Testis (tissue), 3 donors: ENCODE results near the gene SIRT5. TPM values are rescaled to one million over a fixed set of nuclear protein-coding genes. Genes with fewer than 3 reads are reported as not detected.

Experiments
- DNase-seq: peaks from one replicate; pipeline ENCODE4 v3.0.0-alpha.2; 2019
- H3K27ac ChIP-seq, 2 donors: fragments of 200-600 bp; sonication (generic); one replicate each; pipeline ENCODE4 v1.5.1; 2019
- H3K27me3 ChIP-seq: fragments of 200-600 bp; sonication (generic); one replicate; pipeline ENCODE4 v1.5.1; 2019
- H3K36me3 ChIP-seq: fragments of 200-600 bp; sonication (generic); one replicate; pipeline ENCODE4 v1.5.1; 2017; ENCODE audit warnings: low read depth; ENCODE audit errors: missing control alignments
- H3K4me1 ChIP-seq: fragments of 200-600 bp; sonication (generic); one replicate; pipeline ENCODE4 v1.5.1; 2019
- H3K4me3 ChIP-seq, 2 donors: fragments of 200-600 bp; sonication (generic); one replicate each; pipeline ENCODE4 v1.5.1; 2017 to 2019
- H3K9me3 ChIP-seq: fragments of 200-600 bp; sonication (generic); one replicate; pipeline ENCODE4 v1.5.1; 2017
- CTCF ChIP-seq, 3 experiments: fragments of 450-650 bp in 2 of 3; fragments of 200-600 bp in 1 of 3; sonication (generic) in 1 of 3; IDR thresholded peaks; one replicate each; pipeline ENCODE4 v1.5.1; 2016 to 2019; ENCODE audit warnings: antibody characterized with exemption in 3 of 3, mild to moderate bottlenecking in 2 of 3, moderate library complexity in 1 of 3
- POLR2A ChIP-seq: fragments of 450-650 bp; IDR thresholded peaks from one replicate; pipeline ENCODE4 v1.6.1; 2017; ENCODE audit warnings: antibody characterized with exemption, mild to moderate bottlenecking, moderate library complexity
- WGBS, 2 donors: methylation state at CpG; one replicate each; pipeline ENCODE4 v1.1.5; 2018; 5-methylcytosine and 5-hydroxymethylcytosine counted together
- intact Hi-C: fragments of 100-400 bp; cut with DNase I; formaldehyde crosslinking; loops from one replicate; pipeline ENCODE4 v1.15.1; 2023; ENCODE audit warnings: low total_unique reads
- polyA plus RNA-seq: library from polyadenylated mRNA; stranded (reverse); fragments of 350-450 nt; fragmentation: Illumina TruSeq; extraction: RNeasy Lipid Tissue Mini Kit (QIAGEN cat#74804); gene quantifications from one replicate; pipeline ENCODE4 v1.2.3, GENCODE V29; 2014; ENCODE audit warnings: low read depth, low replicate concordance; ENCODE audit not compliant: insufficient read depth
- total RNA-seq, 2 donors: library from RNA; depleted of rRNA; stranded (reverse); fragments of >200 nt; gene quantifications; one replicate each; pipeline ENCODE4 v1.2.3, GENCODE V29; 2016

SIRT5 gene
- total and polyA plus RNA-seq, 3 donors from 2014 or later = 11.2 to 22.1 (median 15.7) TPM

- intact Hi-C loops = no loop called here
- no peaks in the 10 kb centered on the region for H3K36me3 ChIP-seq
- no peak for DNase-seq
- 68 to 73% methylated on average over 1 of the region's 1 CpG for WGBS, 2 donors
- TF ChIP-seq CTCF (IDR thresholded peaks at IDR 0.05) (no peak), POLR2A (no peak)
- no peak overlapping the region for H3K27ac ChIP-seq
- H3K4me1 ChIP-seq = no peaks in the 10 kb centered on the region
- no peaks in the 10 kb centered on the region for H3K27me3 ChIP-seq
- no peaks in the 10 kb centered on the region for H3K9me3 ChIP-seq
- no peak overlapping the region for H3K4me3 ChIP-seq
These were observed 81.3 kb downstream of the SIRT5 start for GRCh38 chr6:13655700-13656099.

- intact Hi-C loops = no loop called here
- DNase-seq = no peak
These were observed 85.9 kb downstream of the SIRT5 start for GRCh38 chr6:13660273-13660672.

GRCh38 chr6:13660893-13661292 lies 86.5 kb downstream of the SIRT5 start:
- no peaks in the 10 kb centered on the region for H3K27me3 ChIP-seq
- no peak overlapping the region for H3K27ac ChIP-seq
- TF ChIP-seq CTCF (IDR thresholded peaks at IDR 0.05) (no peak), POLR2A (no peak)
- H3K9me3 ChIP-seq = no peaks in the 10 kb centered on the region
- 94 to 100% methylated on average over 1 of the region's 1 CpG for WGBS, 2 donors
- no peaks in the 10 kb centered on the region for H3K36me3 ChIP-seq
- DNase-seq = no peak
- intact Hi-C loops = no loop called here
- no peak overlapping the region for H3K4me3 ChIP-seq
- H3K4me1 ChIP-seq = peaks cover 14% of the 10 kb centered on the region

More at GRCh38 chr6:13660273-13660672, 85.9 kb downstream of the SIRT5 start:
- TF ChIP-seq POLR2A (no peak), CTCF (IDR thresholded peaks at IDR 0.05) (no peak)
- H3K27ac ChIP-seq = no peak overlapping the region
- peaks cover 14% of the 10 kb centered on the region for H3K4me1 ChIP-seq
- no peaks in the 10 kb centered on the region for H3K9me3 ChIP-seq
- H3K27me3 ChIP-seq = no peaks in the 10 kb centered on the region
- no peaks in the 10 kb centered on the region for H3K36me3 ChIP-seq
- 83 to 91% methylated on average over 1 of the region's 1 CpG for WGBS, 2 donors
- H3K4me3 ChIP-seq = no peak overlapping the region

- Histone ChIP-seq H3K27me3 (no peaks in the 10 kb centered on the region), H3K27ac (no peak overlapping the region), H3K36me3 (no peaks in the 10 kb centered on the region), H3K4me3 (no peak overlapping the region), H3K9me3 (no peaks in the 10 kb centered on the region), H3K4me1 (peaks cover 14% of the 10 kb centered on the region)
- TF ChIP-seq CTCF (IDR thresholded peaks at IDR 0.05) = no peak
- TF ChIP-seq POLR2A = no peak
- 65 to 70% methylated on average over 2 of the region's 2 CpGs for WGBS, 2 donors
- intact Hi-C loops = no loop called here
- DNase-seq = no peak
These were observed 87.2 kb downstream of the SIRT5 start for GRCh38 chr6:13661647-13662046.

- TF ChIP-seq CTCF (IDR thresholded peaks at IDR 0.05) = no peak
- TF ChIP-seq POLR2A = no peak
- WGBS, 2 donors = 67 to 72% methylated on average over 3 of the region's 3 CpGs
- no peak overlapping the region for H3K4me3 ChIP-seq
- H3K4me1 ChIP-seq = peaks cover 14% of the 10 kb centered on the region
- H3K27me3 ChIP-seq = no peaks in the 10 kb centered on the region
- DNase-seq = no peak
- intact Hi-C loops = no loop called here
- no peaks in the 10 kb centered on the region for H3K9me3 ChIP-seq
- no peaks in the 10 kb centered on the region for H3K36me3 ChIP-seq
- H3K27ac ChIP-seq = peak overlapping the region in 1 of 2 donors; percentile 21
These were observed 88.4 kb downstream of the SIRT5 start for GRCh38 chr6:13662651-13663334.
